Gastroesophageal sphincter (tissue), 4 donors: ENCODE measurements around the gene HBA1. TPM values are rescaled to one million over a fixed set of nuclear protein-coding genes. Genes with fewer than 3 reads are reported as not detected.

Experiments used
- ATAC-seq: fragments of 150-250 bp; one replicate; pipeline ENCODE4 v1.9.1; 2016; ENCODE audit warnings: mild to moderate bottlenecking, moderate library complexity
- H3K27ac ChIP-seq, 4 donors: fragments of 200-600 bp; sonication (generic) in 3 of 4; 1 replicate in 3 of 4; 2 replicates in 1 of 4; pipeline ENCODE4 v1.5.1; 2016 to 2019
- H3K27me3 ChIP-seq: fragments of 200-600 bp; sonication (generic); one replicate; pipeline ENCODE4 v1.5.1; 2019
- H3K36me3 ChIP-seq, 2 donors: fragments of 200-600 bp; sonication (generic); one replicate each; pipeline ENCODE4 v1.5.1; 2019; ENCODE audit warnings: control low read depth in 1 of 2
- H3K4me1 ChIP-seq, 3 donors: fragments of 200-600 bp; sonication (generic); 1 replicate in 2 of 3; 2 replicates in 1 of 3; pipeline ENCODE4 v1.5.1; 2016 to 2019; ENCODE audit warnings: control low read depth in 2 of 3
- H3K4me3 ChIP-seq, 2 donors: fragments of 200-600 bp; sonication (generic); one replicate each; pipeline ENCODE4 v1.5.1; 2019; ENCODE audit warnings: mild to moderate bottlenecking in 1 of 2, moderate library complexity in 1 of 2
- H3K9me3 ChIP-seq, 3 donors: fragments of 200-600 bp; sonication (generic); one replicate each; pipeline ENCODE4 v1.5.1; 2017 to 2019; ENCODE audit warnings: control low read depth in 2 of 3
- EP300 ChIP-seq: sonication (generic); formaldehyde crosslinking; IDR thresholded peaks from one replicate; pipeline ENCODE4 v1.6.1; 2017; ENCODE audit warnings: antibody characterized with exemption, mild to moderate bottlenecking
- POLR2A ChIP-seq, 2 donors: fragments of 450-650 bp; IDR thresholded peaks; one replicate each; pipeline ENCODE4 v1.6.1; 2017; ENCODE audit warnings: antibody characterized with exemption in 2 of 2, mild to moderate bottlenecking in 2 of 2, moderate library complexity in 1 of 2
- POLR2AphosphoS5 ChIP-seq: sonication (generic); formaldehyde crosslinking; IDR thresholded peaks from one replicate; pipeline ENCODE4 v1.6.1; 2017; ENCODE audit warnings: antibody characterized with exemption
- WGBS, 2 donors: methylation state at CpG; one replicate each; pipeline ENCODE4 v1.1.5; 2018; ENCODE audit warnings: low coverage in 1 of 2; 5-methylcytosine and 5-hydroxymethylcytosine counted together
- total RNA-seq, 4 donors: library from RNA; depleted of rRNA; stranded (reverse); fragments of >200 nt; gene quantifications; one replicate each; pipeline ENCODE4 v1.1.0, GENCODE V29; 2016
- TF ChIP-seq, protein P1 (sequence below), 4 experiments: fragments of 200-600 bp in 2 of 4; fragments of 450-650 bp in 2 of 4; sonication (generic) in 1 of 4; IDR thresholded peaks; one replicate each; pipeline ENCODE4 v1.5.1; 2017 to 2019; ENCODE audit warnings: antibody characterized with exemption in 4 of 4, mild to moderate bottlenecking in 2 of 4, moderate library complexity in 2 of 4

The HBA1 gene
- total RNA-seq, 4 donors from 2014 or later = 15.5 to 96.7 (median 53.1) TPM; not detected in 1

DNA sequence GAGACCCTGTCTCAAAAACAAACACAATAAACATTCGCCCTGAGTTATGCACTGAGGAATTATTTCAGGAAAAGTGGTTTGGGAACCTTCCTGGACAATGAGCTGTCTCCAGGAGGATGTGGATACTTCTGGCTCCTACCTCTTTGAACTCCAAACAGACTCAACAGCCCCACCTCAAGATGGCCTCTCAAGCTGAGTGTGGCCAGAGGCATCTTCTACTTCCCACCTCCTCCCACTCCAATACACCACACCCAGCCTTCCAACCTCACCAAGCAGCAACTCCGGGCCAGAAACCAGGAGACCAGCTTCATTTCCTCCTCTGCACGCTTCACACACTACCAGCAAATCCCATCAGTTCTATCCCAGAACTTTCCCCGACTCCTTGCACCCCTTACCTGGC, 15.4 kb downstream of the HBA1 start:
- Histone ChIP-seq H3K4me3 (no peak overlapping the region), H3K36me3 (peaks cover 0 to 97% of the 10 kb centered on the region in 2 donors), H3K27ac (no peak overlapping the region), H3K4me1 (no peaks in the 10 kb centered on the region), H3K9me3 (no peaks in the 10 kb centered on the region), H3K27me3 (no peaks in the 10 kb centered on the region)
- no peak for TF ChIP-seq EP300
- TF ChIP-seq, protein P1, sequence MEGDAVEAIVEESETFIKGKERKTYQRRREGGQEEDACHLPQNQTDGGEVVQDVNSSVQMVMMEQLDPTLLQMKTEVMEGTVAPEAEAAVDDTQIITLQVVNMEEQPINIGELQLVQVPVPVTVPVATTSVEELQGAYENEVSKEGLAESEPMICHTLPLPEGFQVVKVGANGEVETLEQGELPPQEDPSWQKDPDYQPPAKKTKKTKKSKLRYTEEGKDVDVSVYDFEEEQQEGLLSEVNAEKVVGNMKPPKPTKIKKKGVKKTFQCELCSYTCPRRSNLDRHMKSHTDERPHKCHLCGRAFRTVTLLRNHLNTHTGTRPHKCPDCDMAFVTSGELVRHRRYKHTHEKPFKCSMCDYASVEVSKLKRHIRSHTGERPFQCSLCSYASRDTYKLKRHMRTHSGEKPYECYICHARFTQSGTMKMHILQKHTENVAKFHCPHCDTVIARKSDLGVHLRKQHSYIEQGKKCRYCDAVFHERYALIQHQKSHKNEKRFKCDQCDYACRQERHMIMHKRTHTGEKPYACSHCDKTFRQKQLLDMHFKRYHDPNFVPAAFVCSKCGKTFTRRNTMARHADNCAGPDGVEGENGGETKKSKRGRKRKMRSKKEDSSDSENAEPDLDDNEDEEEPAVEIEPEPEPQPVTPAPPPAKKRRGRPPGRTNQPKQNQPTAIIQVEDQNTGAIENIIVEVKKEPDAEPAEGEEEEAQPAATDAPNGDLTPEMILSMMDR (IDR thresholded peaks at IDR 0.05) = no peak
- ATAC-seq = no peak
- 87% methylated on average over 3 of the region's 4 CpGs; no CpG with 5 or more reads in 1 of the 2 donors for WGBS, 2 donors

DNA sequence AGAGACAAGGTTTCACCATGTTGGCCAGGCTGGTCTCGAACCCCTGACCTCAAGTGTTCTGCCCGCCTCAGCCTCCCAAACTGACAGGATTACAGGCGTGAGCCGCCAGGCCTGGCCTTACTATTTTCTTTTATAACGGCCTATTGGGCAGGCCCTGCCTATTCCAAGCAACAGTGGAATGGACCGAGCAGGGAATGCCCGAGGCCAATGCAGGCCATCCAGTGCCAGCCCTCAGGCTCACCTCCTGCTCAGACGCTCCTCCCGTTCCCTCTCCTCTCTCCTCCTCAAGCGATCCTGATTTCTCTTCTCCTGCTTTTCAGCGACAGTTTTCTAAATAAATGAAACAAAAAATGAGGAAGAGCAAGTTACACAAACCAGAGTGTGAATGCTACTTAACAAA, 16.2 kb downstream of the HBA1 start:
- H3K36me3 ChIP-seq = peaks cover 0 to 99% of the 10 kb centered on the region in 2 donors
- H3K4me3 ChIP-seq = no peak overlapping the region
- H3K27me3 ChIP-seq = no peaks in the 10 kb centered on the region
- no peak overlapping the region for H3K27ac ChIP-seq
- H3K9me3 ChIP-seq = no peaks in the 10 kb centered on the region
- no peaks in the 10 kb centered on the region for H3K4me1 ChIP-seq
- TF ChIP-seq POLR2AphosphoS5 (no peak), EP300 (no peak), POLR2A (IDR thresholded peaks at IDR 0.05) (no peak)
- TF ChIP-seq, protein P1 (IDR thresholded peaks at IDR 0.05) = no peak
- WGBS, 2 donors = 83 to 92% methylated on average over 1 to 6 of the region's 11 CpGs
- ATAC-seq = no peak

DNA sequence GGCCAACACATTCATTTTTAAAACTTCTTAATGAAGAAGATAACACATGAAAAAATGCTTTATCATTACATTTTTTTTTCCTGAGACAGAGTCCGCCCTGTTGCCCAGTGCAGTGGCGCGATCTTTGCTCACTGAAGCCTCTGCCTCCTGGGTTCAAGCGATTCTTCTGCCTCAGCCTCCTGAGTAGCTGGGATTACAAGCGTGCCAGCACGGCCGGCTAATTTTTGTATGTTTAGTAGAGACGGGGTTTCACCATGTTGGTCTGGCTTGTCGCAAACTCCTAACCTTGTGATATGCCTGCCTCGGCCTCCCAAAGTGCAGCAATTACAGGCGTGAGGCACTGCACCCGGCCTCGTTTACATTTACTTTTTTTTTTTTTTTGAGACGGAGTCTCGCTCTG, 17.0 kb downstream of the HBA1 start:
- Histone ChIP-seq H3K4me1 (no peaks in the 10 kb centered on the region), H3K9me3 (no peaks in the 10 kb centered on the region), H3K4me3 (no peak overlapping the region), H3K36me3 (peaks cover 0 to 100% of the 10 kb centered on the region in 2 donors), H3K27me3 (no peaks in the 10 kb centered on the region), H3K27ac (no peak overlapping the region)
- ATAC-seq = no peak
- WGBS, 2 donors = 84 to 94% methylated on average over 7 of the region's 15 CpGs
- no peak for TF ChIP-seq EP300
- no peak for TF ChIP-seq POLR2A (IDR thresholded peaks at IDR 0.05)
- no peak for TF ChIP-seq POLR2AphosphoS5
- TF ChIP-seq, protein P1 (IDR thresholded peaks at IDR 0.05) = no peak

DNA sequence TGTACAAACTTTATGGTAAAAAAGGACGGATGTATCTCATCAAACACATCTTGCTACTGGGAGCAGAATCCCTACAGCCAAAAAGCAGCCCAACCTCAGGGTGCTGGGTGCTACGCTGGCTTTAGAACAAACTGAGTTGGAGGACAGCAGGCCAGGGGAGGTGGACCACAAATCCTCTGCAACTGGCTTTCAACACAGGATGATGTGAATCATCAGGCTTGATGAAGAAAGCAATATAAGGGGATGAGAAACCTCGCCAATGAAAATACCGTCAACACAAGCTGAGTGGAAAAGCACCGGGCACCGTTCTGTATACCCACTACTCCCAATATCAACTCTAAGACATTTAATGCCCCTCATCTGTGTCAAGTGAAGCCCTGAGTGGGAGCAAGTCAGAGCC, 18.0 kb downstream of the HBA1 start:
- no peak for TF ChIP-seq EP300
- TF ChIP-seq POLR2AphosphoS5 = no peak
- TF ChIP-seq, protein P1 (IDR thresholded peaks at IDR 0.05) = no peak
- TF ChIP-seq POLR2A (IDR thresholded peaks at IDR 0.05) = no peak
- H3K4me3 ChIP-seq = no peak overlapping the region
- no peak for ATAC-seq
- WGBS, 2 donors = 98 to 100% methylated on average over 4 to 6 of the region's 6 CpGs
- no peaks in the 10 kb centered on the region for H3K9me3 ChIP-seq
- no peak overlapping the region for H3K27ac ChIP-seq
- no peaks in the 10 kb centered on the region for H3K4me1 ChIP-seq
- H3K27me3 ChIP-seq = no peaks in the 10 kb centered on the region
- H3K36me3 ChIP-seq = peaks cover 0 to 100% of the 10 kb centered on the region in 2 donors

DNA sequence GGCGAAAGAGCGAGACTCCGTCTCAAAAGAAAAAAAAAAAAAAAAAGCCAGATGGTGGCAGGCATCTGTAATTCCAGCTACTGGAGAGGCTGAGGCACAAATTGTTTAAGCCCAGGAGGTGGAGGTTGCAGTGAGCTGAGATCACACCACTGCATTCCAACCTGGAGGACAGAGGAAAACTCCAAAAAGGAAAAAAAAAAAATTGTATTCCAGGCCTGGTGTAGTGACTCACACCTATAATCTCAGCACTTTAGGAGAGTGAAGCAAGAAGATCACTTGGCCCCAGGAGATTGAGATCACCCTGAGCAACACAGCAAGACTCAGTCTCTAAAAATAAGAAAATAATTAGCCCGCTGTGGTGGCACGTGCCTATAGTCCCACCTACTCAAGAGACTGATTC, 23.9 kb downstream of the HBA1 start:
- no peak for TF ChIP-seq POLR2AphosphoS5
- TF ChIP-seq EP300 = no peak
- TF ChIP-seq POLR2A (IDR thresholded peaks at IDR 0.05) = no peak
- TF ChIP-seq, protein P1 (IDR thresholded peaks at IDR 0.05) = no peak
- H3K9me3 ChIP-seq = no peaks in the 10 kb centered on the region
- no peak overlapping the region for H3K27ac ChIP-seq
- H3K36me3 ChIP-seq = peaks cover 0 to 99% of the 10 kb centered on the region in 2 donors
- 52 to 83% methylated on average over 1 to 2 of the region's 5 CpGs for WGBS, 2 donors
- H3K4me1 ChIP-seq = no peaks in the 10 kb centered on the region
- no peak overlapping the region for H3K4me3 ChIP-seq
- no peak for ATAC-seq
- H3K27me3 ChIP-seq = no peaks in the 10 kb centered on the region
